ENCODE data around the gene RIN3. TPM values are rescaled to one million over a fixed set of nuclear protein-coding genes. Genes with fewer than 3 reads are reported as not detected.

Gene RIN3
- total RNA-seq, 1 experiment from 2014 or later: 4.8 TPM

DNA sequence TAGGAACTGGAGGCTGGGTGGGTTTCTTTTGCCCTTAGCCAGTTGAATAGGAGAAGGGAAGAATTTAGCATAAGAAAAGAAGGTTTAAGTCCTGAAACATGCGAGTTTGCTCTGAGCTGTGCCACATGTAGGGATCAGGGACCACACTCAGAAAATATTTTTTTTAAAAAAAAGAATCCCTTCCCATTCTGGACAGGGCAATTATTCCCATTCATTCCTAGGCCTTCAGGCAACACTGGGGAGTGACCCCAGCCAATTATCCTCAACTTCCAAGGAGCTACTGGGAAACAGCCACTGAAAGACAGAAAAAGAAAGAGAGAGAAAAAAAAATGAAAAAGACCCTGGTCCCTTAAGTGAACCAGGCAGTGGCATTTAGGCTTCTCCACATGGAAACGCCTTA lies 115.1 kb downstream of the RIN3 start:
- DNase-seq (no peak), ATAC-seq (no peak)
- H2AFZ ChIP-seq (ENCODE audit: low read length): no peak overlapping the region
- H3K9me2 ChIP-seq (replicated peaks; ENCODE audit: low read length): no peaks in the 10 kb centered on the region
- no TSS peak for BruUV-seq (replicated peaks)
- peaks cover 19% of the 10 kb centered on the region for H3K4me1 ChIP-seq (ENCODE audit: insufficient read depth, low read length)
- ChIA-PET CTCF (no interaction called here), POLR2A (ENCODE audit: unreplicated experiment) (no interaction called here)
- H3K9me3 ChIP-seq (ENCODE audit: low read length): peaks cover 16% of the 10 kb centered on the region
- no peaks in the 10 kb centered on the region for H3K79me2 ChIP-seq (ENCODE audit: low read length)
- H3K9ac ChIP-seq (ENCODE audit: low read length): no peak overlapping the region
- H4K20me1 ChIP-seq (ENCODE audit: low read length): no peaks in the 10 kb centered on the region
- no peak for TF ChIP-seq EZH2phosphoT487 (IDR thresholded peaks at IDR 0.05; ENCODE audit: borderline replicate concordance, low read length)
- TF ChIP-seq, protein P1, sequence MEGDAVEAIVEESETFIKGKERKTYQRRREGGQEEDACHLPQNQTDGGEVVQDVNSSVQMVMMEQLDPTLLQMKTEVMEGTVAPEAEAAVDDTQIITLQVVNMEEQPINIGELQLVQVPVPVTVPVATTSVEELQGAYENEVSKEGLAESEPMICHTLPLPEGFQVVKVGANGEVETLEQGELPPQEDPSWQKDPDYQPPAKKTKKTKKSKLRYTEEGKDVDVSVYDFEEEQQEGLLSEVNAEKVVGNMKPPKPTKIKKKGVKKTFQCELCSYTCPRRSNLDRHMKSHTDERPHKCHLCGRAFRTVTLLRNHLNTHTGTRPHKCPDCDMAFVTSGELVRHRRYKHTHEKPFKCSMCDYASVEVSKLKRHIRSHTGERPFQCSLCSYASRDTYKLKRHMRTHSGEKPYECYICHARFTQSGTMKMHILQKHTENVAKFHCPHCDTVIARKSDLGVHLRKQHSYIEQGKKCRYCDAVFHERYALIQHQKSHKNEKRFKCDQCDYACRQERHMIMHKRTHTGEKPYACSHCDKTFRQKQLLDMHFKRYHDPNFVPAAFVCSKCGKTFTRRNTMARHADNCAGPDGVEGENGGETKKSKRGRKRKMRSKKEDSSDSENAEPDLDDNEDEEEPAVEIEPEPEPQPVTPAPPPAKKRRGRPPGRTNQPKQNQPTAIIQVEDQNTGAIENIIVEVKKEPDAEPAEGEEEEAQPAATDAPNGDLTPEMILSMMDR (conservative IDR thresholded peaks at IDR 0.05; ENCODE audit: low read depth, low read length): no peak
- no peak for TF ChIP-seq EZH2 (IDR thresholded peaks at IDR 0.05; ENCODE audit: low read length, unreplicated experiment)
- no peak overlapping the region for H3K27ac ChIP-seq (ENCODE audit: low read length)
- no peak overlapping the region for H3K4me3 ChIP-seq (ENCODE audit: low read length)
- no peak overlapping the region for H3K4me2 ChIP-seq (ENCODE audit: low read length)
- intact Hi-C loops (cut with micrococcal nuclease): no loop called here
- no peaks in the 10 kb centered on the region for H3K27me3 ChIP-seq (ENCODE audit: low read length)
- no peaks in the 10 kb centered on the region for H3F3A ChIP-seq (ENCODE audit: low read length, unreplicated experiment)
- peaks cover 16% of the 10 kb centered on the region for H3K36me3 ChIP-seq (ENCODE audit: low read depth, low read length)

DNA sequence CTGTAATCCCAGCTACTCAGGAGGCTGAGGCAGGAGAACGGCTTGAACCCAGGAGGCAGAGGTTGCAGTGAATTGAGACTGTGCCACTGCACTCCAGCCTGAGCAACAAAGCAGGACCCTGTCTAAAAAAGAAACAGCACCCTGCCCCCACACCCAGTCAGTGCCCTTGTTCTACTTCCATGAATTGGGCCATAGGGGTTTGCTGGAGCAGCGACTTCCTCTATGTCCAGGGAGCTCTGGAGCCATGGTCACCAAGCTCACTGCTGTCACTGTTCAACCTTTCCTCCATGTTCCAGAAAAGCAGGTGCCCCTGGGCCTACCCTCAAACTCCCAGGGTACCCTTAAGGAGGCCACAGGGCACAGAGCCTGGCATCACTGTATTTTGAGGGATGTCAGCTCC lies 116.8 kb downstream of the RIN3 start:
- Histone ChIP-seq H3K79me2 (ENCODE audit: low read length) (no peaks in the 10 kb centered on the region), H3K9me2 (replicated peaks; ENCODE audit: low read length) (no peaks in the 10 kb centered on the region), H2AFZ (ENCODE audit: low read length) (no peak overlapping the region), H3K4me1 (ENCODE audit: insufficient read depth, low read length) (peaks cover 11% of the 10 kb centered on the region), H3K27ac (ENCODE audit: low read length) (no peak overlapping the region), H3K9ac (ENCODE audit: low read length) (no peak overlapping the region), H3K4me3 (ENCODE audit: low read length) (no peak overlapping the region), H3K9me3 (ENCODE audit: low read length) (peaks cover 11% of the 10 kb centered on the region; the same call in 1 of the 2 replicates), H3K4me2 (ENCODE audit: low read length) (no peak overlapping the region), H3F3A (ENCODE audit: low read length, unreplicated experiment) (no peaks in the 10 kb centered on the region), H3K36me3 (ENCODE audit: low read depth, low read length) (peaks cover 15% of the 10 kb centered on the region), H3K27me3 (ENCODE audit: low read length) (no peaks in the 10 kb centered on the region), H4K20me1 (ENCODE audit: low read length) (no peaks in the 10 kb centered on the region)
- BruUV-seq (replicated peaks): no TSS peak
- TF ChIP-seq EZH2 (IDR thresholded peaks at IDR 0.05; ENCODE audit: low read length, unreplicated experiment): no peak
- TF ChIP-seq EZH2phosphoT487 (IDR thresholded peaks at IDR 0.05; ENCODE audit: borderline replicate concordance, low read length): no peak
- TF ChIP-seq, protein P1 (conservative IDR thresholded peaks at IDR 0.05; ENCODE audit: low read depth, low read length): no peak
- no peak for DNase-seq
- intact Hi-C loops (cut with micrococcal nuclease): no loop called here
- CTCF ChIA-PET: no interaction called here
- no peak for ATAC-seq
- POLR2A ChIA-PET (ENCODE audit: unreplicated experiment): no interaction called here

DNA sequence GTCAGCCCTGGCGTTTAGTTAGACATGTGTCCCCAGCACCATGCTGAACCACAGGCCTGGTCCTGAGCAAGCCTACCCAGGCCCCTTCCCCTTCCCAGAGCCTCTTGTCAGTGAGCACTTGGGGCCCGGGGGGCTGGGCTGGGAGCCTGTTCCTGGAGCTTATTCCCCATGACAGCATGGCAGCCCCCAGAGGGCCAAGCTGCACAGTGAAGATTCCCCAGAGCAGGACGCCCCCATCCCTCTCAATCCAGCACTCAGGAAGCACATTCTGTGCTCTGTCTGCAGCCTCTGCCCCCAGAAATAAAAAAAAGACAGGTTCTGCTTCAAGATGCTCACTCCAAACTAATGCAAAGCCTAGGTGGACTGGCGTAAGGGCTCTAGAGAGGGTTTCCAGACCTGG lies 117.5 kb downstream of the RIN3 start:
- Histone ChIP-seq H3F3A (ENCODE audit: low read length, unreplicated experiment) (no peaks in the 10 kb centered on the region), H3K4me1 (ENCODE audit: insufficient read depth, low read length) (peaks cover 4% of the 10 kb centered on the region), H3K27me3 (ENCODE audit: low read length) (no peaks in the 10 kb centered on the region), H3K9me3 (ENCODE audit: low read length) (peaks cover 11% of the 10 kb centered on the region; the same call in 1 of the 2 replicates), H3K4me2 (ENCODE audit: low read length) (no peak overlapping the region), H3K79me2 (ENCODE audit: low read length) (no peaks in the 10 kb centered on the region), H3K4me3 (ENCODE audit: low read length) (no peak overlapping the region), H2AFZ (ENCODE audit: low read length) (no peak overlapping the region), H4K20me1 (ENCODE audit: low read length) (no peaks in the 10 kb centered on the region), H3K9me2 (replicated peaks; ENCODE audit: low read length) (no peaks in the 10 kb centered on the region), H3K27ac (ENCODE audit: low read length) (no peak overlapping the region), H3K9ac (ENCODE audit: low read length) (no peak overlapping the region), H3K36me3 (ENCODE audit: low read depth, low read length) (peaks cover 15% of the 10 kb centered on the region)
- DNase-seq (no peak), ATAC-seq (no peak)
- intact Hi-C loops (cut with micrococcal nuclease): no loop called here
- CTCF ChIA-PET: no interaction called here
- POLR2A ChIA-PET (ENCODE audit: unreplicated experiment): no interaction called here
- no TSS peak for BruUV-seq (replicated peaks)
- no peak for TF ChIP-seq EZH2 (IDR thresholded peaks at IDR 0.05; ENCODE audit: low read length, unreplicated experiment)
- no peak for TF ChIP-seq EZH2phosphoT487 (IDR thresholded peaks at IDR 0.05; ENCODE audit: borderline replicate concordance, low read length)
- TF ChIP-seq, protein P1 (conservative IDR thresholded peaks at IDR 0.05; ENCODE audit: low read depth, low read length): no peak

Measured in PC-3 (cell line).